Left lung (tissue), 10 donors: ENCODE measurements around the gene BFAR. TPM values are rescaled to one million over a fixed set of nuclear protein-coding genes. Genes with fewer than 3 reads are reported as not detected.
A peak's percentile ranks its signal among the peaks of the same experiment; 100 is the strongest.

ENCODE experiments used
- ATAC-seq: fragments of 200-7000 bp; cut with Tn5 transposase; one replicate; pipeline ENCODE4 v1.9.1; 2020; ENCODE audit warnings: moderate library complexity
- DNase-seq, 4 donors: peaks; one replicate each; pipeline ENCODE4 v3.0.0-alpha.2; 2013 to 2020
- H3K27ac ChIP-seq, 2 donors: fragments of 200-600 bp; sonication (generic) in 1 of 2; one replicate each; pipeline versions ENCODE4 v1.5.0 to v1.8.0; 2020 to 2021
- H3K27me3 ChIP-seq, 2 donors: fragments of 200-600 bp; sonication (generic) in 1 of 2; one replicate each; pipeline versions ENCODE4 v1.5.0 to v1.8.0; 2020 to 2021
- H3K36me3 ChIP-seq, 2 donors: fragments of 200-600 bp; sonication (generic) in 1 of 2; one replicate each; pipeline versions ENCODE4 v1.5.0 to v1.8.0; 2020 to 2021
- H3K4me1 ChIP-seq, 2 donors: fragments of 200-600 bp; one replicate each; pipeline ENCODE4 v1.8.0; 2021
- H3K4me3 ChIP-seq, 2 donors: fragments of 200-600 bp; sonication (generic) in 1 of 2; one replicate each; pipeline versions ENCODE4 v1.5.0 to v1.8.0; 2020 to 2021; ENCODE audit warnings: mild to moderate bottlenecking in 1 of 2
- H3K9me3 ChIP-seq, 2 donors: fragments of 200-600 bp; sonication (generic) in 1 of 2; one replicate each; pipeline versions ENCODE4 v1.5.0 to v1.8.0; 2020 to 2021
- intact Hi-C, 2 donors: fragments of 100-400 bp; cut with DNase I; formaldehyde crosslinking; loops; one replicate each; pipeline versions ENCODE4 v1.11.2 to v1.14.2; 2022
- polyA plus RNA-seq, 6 donors: library from polyadenylated mRNA; unstranded; fragments of 120-200 nt; gene quantifications; one replicate each; pipeline ENCODE4 v1.2.1, GENCODE V29; 2013; ENCODE audit not compliant: insufficient read length in 6 of 6
- total RNA-seq, 2 donors: library from RNA; stranded (reverse); fragmentation: NEBNext Ultra II Directional; extraction: Animal tissue kit (Norgen Biotek cat#: 25700); gene quantifications; one replicate each; pipeline ENCODE4 v1.2.1, GENCODE V29; 2021
- TF ChIP-seq, protein P1 (sequence below), 2 donors: fragments of 200-600 bp; sonication (generic) in 1 of 2; IDR thresholded peaks; one replicate each; pipeline versions ENCODE4 v1.5.0 to v1.8.0; 2021; ENCODE audit warnings: antibody characterized with exemption in 2 of 2
- donor health status: DM: no; HTN: yes; CAD: no.
- donor health status: DM: no; HTN: no; CAD: no.

BFAR gene
- total and polyA plus RNA-seq, 8 donors, result 55.5 to 76.2 (median 66.7) TPM

DNA sequence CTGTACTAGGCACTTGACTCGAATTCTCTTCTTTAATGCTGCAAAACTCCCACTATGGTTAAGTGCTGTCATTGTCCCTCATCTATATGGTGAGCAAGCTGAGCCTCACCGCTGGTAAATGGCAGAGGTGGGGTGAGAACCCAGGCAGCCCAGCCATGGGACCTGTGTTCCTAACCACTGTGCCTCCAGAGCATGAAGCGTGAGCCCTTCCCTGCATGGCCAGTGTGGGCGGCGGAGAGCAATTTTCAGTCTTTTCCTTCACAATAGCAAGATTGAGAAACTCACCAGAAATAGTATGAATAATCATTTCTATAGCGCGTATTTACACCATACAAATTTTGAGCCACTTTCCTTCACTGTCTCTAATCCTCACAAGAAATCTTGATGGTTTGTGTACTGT lies 9.2 kb downstream of the BFAR start:
- TF ChIP-seq, protein P1, sequence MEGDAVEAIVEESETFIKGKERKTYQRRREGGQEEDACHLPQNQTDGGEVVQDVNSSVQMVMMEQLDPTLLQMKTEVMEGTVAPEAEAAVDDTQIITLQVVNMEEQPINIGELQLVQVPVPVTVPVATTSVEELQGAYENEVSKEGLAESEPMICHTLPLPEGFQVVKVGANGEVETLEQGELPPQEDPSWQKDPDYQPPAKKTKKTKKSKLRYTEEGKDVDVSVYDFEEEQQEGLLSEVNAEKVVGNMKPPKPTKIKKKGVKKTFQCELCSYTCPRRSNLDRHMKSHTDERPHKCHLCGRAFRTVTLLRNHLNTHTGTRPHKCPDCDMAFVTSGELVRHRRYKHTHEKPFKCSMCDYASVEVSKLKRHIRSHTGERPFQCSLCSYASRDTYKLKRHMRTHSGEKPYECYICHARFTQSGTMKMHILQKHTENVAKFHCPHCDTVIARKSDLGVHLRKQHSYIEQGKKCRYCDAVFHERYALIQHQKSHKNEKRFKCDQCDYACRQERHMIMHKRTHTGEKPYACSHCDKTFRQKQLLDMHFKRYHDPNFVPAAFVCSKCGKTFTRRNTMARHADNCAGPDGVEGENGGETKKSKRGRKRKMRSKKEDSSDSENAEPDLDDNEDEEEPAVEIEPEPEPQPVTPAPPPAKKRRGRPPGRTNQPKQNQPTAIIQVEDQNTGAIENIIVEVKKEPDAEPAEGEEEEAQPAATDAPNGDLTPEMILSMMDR (IDR thresholded peaks at IDR 0.05), result no peak
- Histone ChIP-seq H3K4me1 (peaks cover 0 to 28% of the 10 kb centered on the region in 2 donors), H3K27me3 (no peaks in the 10 kb centered on the region), H3K4me3 (no peak overlapping the region), H3K36me3 (peaks cover 0 to 69% of the 10 kb centered on the region in 2 donors), H3K27ac (no peak overlapping the region), H3K9me3 (no peaks in the 10 kb centered on the region)
- DNase-seq (no peak), ATAC-seq (no peak)
- intact Hi-C loops, result no loop called here

DNA sequence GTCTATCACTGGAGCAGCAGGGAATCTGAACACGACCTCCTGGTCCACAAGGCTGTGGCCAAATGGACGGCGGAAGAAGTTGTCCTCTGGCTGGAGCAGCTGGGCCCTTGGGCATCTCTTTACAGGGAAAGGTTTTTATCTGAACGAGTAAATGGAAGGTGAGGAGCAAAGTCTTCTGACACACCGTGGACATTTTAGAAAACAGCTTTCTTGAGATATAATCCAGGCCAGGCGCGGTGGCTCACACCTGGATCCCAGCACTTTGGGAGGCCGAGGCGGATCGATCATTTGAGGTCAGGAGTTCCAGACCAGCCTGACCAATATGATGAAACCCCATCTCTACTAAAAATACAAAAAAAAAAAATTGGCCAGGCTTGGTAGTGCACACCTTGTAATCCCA lies 17.1 kb downstream of the BFAR start:
- TF ChIP-seq, protein P1 (IDR thresholded peaks at IDR 0.05), result no peak
- ATAC-seq, result no peak

DNA sequence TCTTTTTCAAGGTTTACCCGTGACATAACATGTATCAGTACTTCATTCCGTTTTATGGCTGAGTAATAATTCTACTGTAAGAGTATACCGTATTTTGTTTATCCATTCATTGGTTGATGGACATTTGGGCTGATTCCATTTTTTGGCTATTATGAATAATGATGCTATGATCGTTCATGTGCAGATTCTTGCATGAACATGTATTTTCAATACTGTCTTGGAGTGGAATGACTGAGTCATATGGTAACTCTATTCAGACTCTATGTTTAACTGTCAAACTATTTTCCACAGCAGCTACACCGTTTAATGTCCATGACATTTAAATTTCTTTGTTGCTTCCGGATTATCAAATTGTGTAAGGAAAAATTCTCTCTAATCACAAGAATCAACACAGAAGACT lies 17.9 kb downstream of the BFAR start:
- Histone ChIP-seq H3K27me3 (no peaks in the 10 kb centered on the region), H3K36me3 (peaks cover 4 to 100% of the 10 kb centered on the region in 2 donors), H3K4me1 (peaks cover under 1 to 6% of the 10 kb centered on the region in 2 donors), H3K9me3 (no peaks in the 10 kb centered on the region), H3K4me3 (no peak overlapping the region), H3K27ac (no peak overlapping the region)
- no peak for DNase-seq
- TF ChIP-seq, protein P1 (IDR thresholded peaks at IDR 0.05), result no peak
- no peak for ATAC-seq
- intact Hi-C loops, result no loop called here

More for the DNA sequence above, 17.1 kb downstream of the BFAR start:
- Histone ChIP-seq H3K9me3 (no peaks in the 10 kb centered on the region), H3K36me3 (peaks cover 4 to 100% of the 10 kb centered on the region in 2 donors), H3K4me3 (no peak overlapping the region), H3K27me3 (no peaks in the 10 kb centered on the region), H3K4me1 (no peaks in the 10 kb centered on the region), H3K27ac (no peak overlapping the region)
- intact Hi-C loops, result no loop called here
- no peak for DNase-seq

DNA sequence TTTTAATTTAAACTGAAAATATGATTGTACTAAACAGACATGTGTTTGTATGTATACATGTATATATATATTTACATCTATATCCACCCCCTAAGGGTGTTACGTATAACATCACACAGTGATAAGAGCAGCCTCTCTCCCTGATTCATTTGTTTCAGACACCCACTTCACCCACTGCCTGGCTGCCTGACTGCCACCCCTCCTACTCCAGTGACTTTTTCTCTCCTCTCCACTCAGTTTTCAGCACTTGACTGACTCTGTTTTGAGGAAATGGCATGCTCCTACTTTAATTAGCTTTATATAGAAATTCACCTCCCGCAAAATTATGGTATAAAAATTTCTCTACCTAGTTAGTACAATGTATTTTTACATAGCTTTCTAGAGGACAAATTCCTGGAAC lies 20.0 kb downstream of the BFAR start:
- Histone ChIP-seq H3K36me3 (peaks cover 4 to 100% of the 10 kb centered on the region in 2 donors), H3K4me3 (no peak overlapping the region), H3K4me1 (peaks cover 6 to 18% of the 10 kb centered on the region in 2 donors), H3K27ac (no peak overlapping the region), H3K9me3 (no peaks in the 10 kb centered on the region), H3K27me3 (no peaks in the 10 kb centered on the region)
- TF ChIP-seq, protein P1 (IDR thresholded peaks at IDR 0.05), result no peak
- no peak for DNase-seq
- ATAC-seq, result no peak
- intact Hi-C loops, result no loop called here

DNA sequence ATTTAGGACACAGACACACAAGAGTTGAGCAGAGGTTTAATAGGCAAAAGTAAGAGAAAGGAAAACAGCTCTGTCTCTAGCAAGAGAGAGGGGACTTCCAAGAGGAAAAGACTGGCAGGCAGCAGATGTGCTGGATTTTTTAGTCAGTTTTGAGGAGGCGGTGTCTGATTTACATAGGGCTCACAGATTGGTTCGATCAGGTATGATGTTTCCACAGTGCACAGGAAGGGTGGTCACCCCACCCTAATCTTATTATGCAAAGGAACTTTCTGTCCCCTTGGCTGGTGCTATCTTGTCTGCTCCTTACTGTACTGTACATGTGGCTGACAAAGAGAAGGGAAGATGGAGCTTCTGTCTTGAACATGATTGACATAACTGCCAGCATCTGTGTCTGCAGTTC lies 25.3 kb downstream of the BFAR start:
- peak overlapping the region; percentile 80 to 85 for H3K27ac ChIP-seq
- H3K36me3 ChIP-seq, result peaks cover 0 to 100% of the 10 kb centered on the region in 2 donors

More for the DNA sequence above, 25.3 kb downstream of the BFAR start:
- H3K27me3 ChIP-seq, result no peaks in the 10 kb centered on the region
- H3K4me3 ChIP-seq, result no peak overlapping the region
- no peaks in the 10 kb centered on the region for H3K9me3 ChIP-seq
- ATAC-seq (no peak), DNase-seq (no peak)
- intact Hi-C loops, result no loop called here
- peaks cover 6 to 22% of the 10 kb centered on the region in 2 donors for H3K4me1 ChIP-seq
- TF ChIP-seq, protein P1 (IDR thresholded peaks at IDR 0.05), result no peak
